NCI-H2196 treated with DMSO at 0.1 percent for 48 hours (cell line): ENCODE measurements around the gene FAM20A.

Source experiments
- DNase-seq: peaks from one replicate; lab custom pipeline; 2025; ENCODE audit not compliant: unreplicated experiment; lab: John Stamatoyannopoulos, UW

FAM20A gene

GRCh38 chr17:68570526-68570925 is 30.6 kb downstream of the FAM20A start:
- DNase-seq: no peak

- no peak for DNase-seq
These were observed 31.8 kb downstream of the FAM20A start for GRCh38 chr17:68569346-68569745.

GRCh38 chr17:68568581-68568980 is 32.6 kb downstream of the FAM20A start:
- no peak for DNase-seq

- DNase-seq: no peak
These were observed 33.6 kb downstream of the FAM20A start for GRCh38 chr17:68567581-68567980.

- DNase-seq: no peak
These were observed 34.1 kb downstream of the FAM20A start for GRCh38 chr17:68567035-68567434.

- DNase-seq: no peak
These were observed 34.8 kb downstream of the FAM20A start for GRCh38 chr17:68566442-68566738.

- no peak for DNase-seq
These were observed 35.3 kb downstream of the FAM20A start for GRCh38 chr17:68565661-68566441.

- no peak for DNase-seq
These were observed 36.6 kb downstream of the FAM20A start for GRCh38 chr17:68564415-68565111.

GRCh38 chr17:68562736-68563135 is 38.4 kb downstream of the FAM20A start:
- DNase-seq: no peak

GRCh38 chr17:68560966-68561720 is 40.0 kb downstream of the FAM20A start:
- DNase-seq: no peak

- no peak for DNase-seq
These were observed 41.9 kb downstream of the FAM20A start for GRCh38 chr17:68559316-68559715.

- DNase-seq: no peak
These were observed 44.6 kb downstream of the FAM20A start for GRCh38 chr17:68556551-68556950.

GRCh38 chr17:68544111-68544915 is 56.9 kb downstream of the FAM20A start:
- no peak for DNase-seq

GRCh38 chr17:68542698-68543463 is 58.3 kb downstream of the FAM20A start:
- no peak for DNase-seq

GRCh38 chr17:68541816-68542215 is 59.4 kb downstream of the FAM20A start:
- DNase-seq: no peak

- DNase-seq: no peak
These were observed 60.2 kb downstream of the FAM20A start for GRCh38 chr17:68540981-68541380.

GRCh38 chr17:68539548-68540467 is 61.4 kb downstream of the FAM20A start:
- no peak for DNase-seq

- no peak for DNase-seq
These were observed 65.2 kb downstream of the FAM20A start for GRCh38 chr17:68535922-68536321.

- DNase-seq: no peak
These were observed 66.5 kb downstream of the FAM20A start for GRCh38 chr17:68534695-68535088.
